K562 (cell line): ENCODE data around the gene RBM34. TPM values are rescaled to one million over a fixed set of nuclear protein-coding genes. Genes with fewer than 3 reads are reported as not detected.

Source experiments
- MEIS2 ChIP-seq: fragments of 450-650 bp; IDR thresholded peaks from 2 replicates; pipeline ENCODE4 v1.6.1; 2014; ENCODE audit warnings: mild to moderate bottlenecking; ENCODE audit not compliant: partially characterized antibody
- NFRKB ChIP-seq: fragments of 450-650 bp; IDR thresholded peaks from 2 replicates; pipeline ENCODE4 v1.6.1; 2016; ENCODE audit warnings: low read depth
- SIN3A ChIP-seq, 2 experiments: fragments of 150-350 bp in 1 of 2; IDR thresholded peaks; 2 replicates each; pipeline ENCODE4 v1.6.1; 2011 to 2016; ENCODE audit warnings: borderline replicate concordance in 2 of 2, low read depth in 2 of 2, low read length in 2 of 2, mild to moderate bottlenecking in 2 of 2, moderate library complexity in 2 of 2; ENCODE audit not compliant: control insufficient read depth in 1 of 2
- SRF ChIP-seq, 2 experiments: fragments of 250-450, 450-650 bp in 1 of 2; sonication (Bioruptor Pico) in 1 of 2; sonication (generic) in 1 of 2; formaldehyde crosslinking; IDR thresholded peaks; 2 replicates each; pipeline versions ENCODE4 v1.5.0 to v1.5.1; 2020 to 2022; ENCODE audit warnings: mild to moderate bottlenecking in 1 of 2, missing genetic modification reagents in 1 of 2
- ZNF436 ChIP-seq: fragments of 250-450, 450-650 bp; sonication (Bioruptor Pico); formaldehyde crosslinking; IDR thresholded peaks from 2 replicates; pipeline ENCODE4 v1.7.0; 2020; ENCODE audit warnings: mild to moderate bottlenecking
- polyA plus RNA-seq, 8 experiments: library from polyadenylated mRNA; depleted of rRNA in 4 of 8; stranded (reverse) in 5 of 8; unstranded in 3 of 8; fragments of >200 nt; fragmentation: Nextera tagmentation in 2 of 8; fragmentation: Illumina TruSeq in 1 of 8; extraction: Ambion mirVana in 2 of 8; extraction: Trizol in 1 of 8; gene quantifications; 2 replicates each; pipeline versions ENCODE4 v1.2.1 to v1.2.3, GENCODE V29; 2011 to 2014; ENCODE audit warnings: inconsistent platforms in 1 of 8, missing spikeins in 1 of 8
- total RNA-seq, 7 experiments: library from RNA; depleted of rRNA in 6 of 7; stranded (reverse); fragments of >200 nt in 6 of 7; fragmentation: Illumina TruSeq in 2 of 7; extraction: Trizol in 2 of 7; gene quantifications; 2 replicates each; pipeline versions ENCODE4 v1.2.1 to v1.2.3, GENCODE V29; 2011 to 2021; ENCODE audit warnings: low replicate concordance in 1 of 7
- TF ChIP-seq, protein P1 (sequence below): IDR thresholded peaks from 3 replicates; pipeline ENCODE4 v1.6.1; 2011; ENCODE audit warnings: borderline replicate concordance, mild to moderate bottlenecking, moderate library complexity; ENCODE audit not compliant: insufficient read length; ENCODE audit errors: extremely low read depth

The RBM34 gene
- total and polyA plus RNA-seq, 9 of the 15 experiments (the other 6 are each of a cell fraction or from before 2014, with no cell fraction given): 64.0 to 178 (median 124) TPM

- TF ChIP-seq, protein P1, sequence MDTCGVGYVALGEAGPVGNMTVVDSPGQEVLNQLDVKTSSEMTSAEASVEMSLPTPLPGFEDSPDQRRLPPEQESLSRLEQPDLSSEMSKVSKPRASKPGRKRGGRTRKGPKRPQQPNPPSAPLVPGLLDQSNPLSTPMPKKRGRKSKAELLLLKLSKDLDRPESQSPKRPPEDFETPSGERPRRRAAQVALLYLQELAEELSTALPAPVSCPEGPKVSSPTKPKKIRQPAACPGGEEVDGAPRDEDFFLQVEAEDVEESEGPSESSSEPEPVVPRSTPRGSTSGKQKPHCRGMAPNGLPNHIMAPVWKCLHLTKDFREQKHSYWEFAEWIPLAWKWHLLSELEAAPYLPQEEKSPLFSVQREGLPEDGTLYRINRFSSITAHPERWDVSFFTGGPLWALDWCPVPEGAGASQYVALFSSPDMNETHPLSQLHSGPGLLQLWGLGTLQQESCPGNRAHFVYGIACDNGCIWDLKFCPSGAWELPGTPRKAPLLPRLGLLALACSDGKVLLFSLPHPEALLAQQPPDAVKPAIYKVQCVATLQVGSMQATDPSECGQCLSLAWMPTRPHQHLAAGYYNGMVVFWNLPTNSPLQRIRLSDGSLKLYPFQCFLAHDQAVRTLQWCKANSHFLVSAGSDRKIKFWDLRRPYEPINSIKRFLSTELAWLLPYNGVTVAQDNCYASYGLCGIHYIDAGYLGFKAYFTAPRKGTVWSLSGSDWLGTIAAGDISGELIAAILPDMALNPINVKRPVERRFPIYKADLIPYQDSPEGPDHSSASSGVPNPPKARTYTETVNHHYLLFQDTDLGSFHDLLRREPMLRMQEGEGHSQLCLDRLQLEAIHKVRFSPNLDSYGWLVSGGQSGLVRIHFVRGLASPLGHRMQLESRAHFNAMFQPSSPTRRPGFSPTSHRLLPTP: peak; percentile 55
- TF ChIP-seq NFRKB (0 out of 2 replicates have a peak, but pooled peaks have one; percentile 33), SRF (CRISPR knock-in tag; IDR thresholded peaks at IDR 0.05) (peak in 1 of 2 experiments; percentile 35; a peak in 1 of 4 replicates), ZNF436 (CRISPR knock-in tag) (no peak), SIN3A (IDR thresholded peaks at IDR 0.05; ENCODE audit: borderline replicate concordance in 2 of 2, control insufficient read depth in 1 of 2, low read depth in 2 of 2, low read length in 2 of 2) (peak; percentile 24 to 29; a peak in 1 of 4 replicates), MEIS2 (no peak)
Observed at GRCh38 chr1:235127732-235128455, 33.2 kb downstream of the RBM34 start (continued).
